GM12892 (cell line): ENCODE measurements around the gene EXOC6B.

Source experiments
- DNase-seq: peaks from one replicate; pipeline ENCODE4 v3.0.0; 2011; ENCODE audit not compliant: insufficient read length
- FAIRE-seq: peaks from 2 replicates; lab custom pipeline; 2011; peaks lifted over from hg19 to GRCh38; lab: Jason Lieb, UNC
- POLR2A ChIP-seq: IDR thresholded peaks from 2 replicates; pipeline ENCODE4 v1.6.1; 2011; ENCODE audit warnings: low read depth, low read length, control low read depth
- POLR2AphosphoS5 ChIP-seq: IDR thresholded peaks from 2 replicates; pipeline ENCODE4 v1.6.1; 2011; ENCODE audit warnings: low read depth, low read length, control low read depth
- TAF1 ChIP-seq: IDR thresholded peaks from 2 replicates; pipeline ENCODE4 v1.6.1; 2011; ENCODE audit warnings: low read depth, mild to moderate bottlenecking, control low read depth, low read length, borderline replicate concordance

The EXOC6B gene

DNA sequence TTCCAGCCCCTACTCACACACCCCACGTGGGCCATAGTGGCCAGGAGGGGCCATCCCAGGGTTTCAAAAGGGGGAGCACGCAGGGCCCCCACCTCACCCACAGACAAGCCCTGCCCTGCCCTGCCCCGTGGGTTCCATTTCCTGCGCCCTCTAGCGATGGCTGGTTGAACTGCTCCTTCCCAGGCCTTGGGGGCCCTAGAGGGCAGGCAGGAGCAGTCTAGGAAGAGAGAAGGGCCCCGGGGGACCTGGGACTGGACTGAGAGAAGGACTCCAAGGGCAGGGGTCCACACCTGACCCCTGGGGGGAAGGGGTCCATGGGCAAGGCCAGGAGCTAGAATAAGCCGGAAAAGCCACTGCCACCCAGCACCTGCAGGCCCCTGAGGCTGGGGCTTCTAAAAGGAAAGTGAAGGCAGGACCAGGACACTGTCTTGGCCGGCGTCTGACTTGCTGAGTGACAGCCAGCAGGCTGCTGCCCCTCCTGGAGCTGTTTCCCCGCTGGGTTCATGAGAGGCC is 688.3 kb downstream of the EXOC6B start:
- TF ChIP-seq POLR2A = no peak
- TF ChIP-seq TAF1 = no peak
- no peak for TF ChIP-seq POLR2AphosphoS5
- no peak for FAIRE-seq

DNA sequence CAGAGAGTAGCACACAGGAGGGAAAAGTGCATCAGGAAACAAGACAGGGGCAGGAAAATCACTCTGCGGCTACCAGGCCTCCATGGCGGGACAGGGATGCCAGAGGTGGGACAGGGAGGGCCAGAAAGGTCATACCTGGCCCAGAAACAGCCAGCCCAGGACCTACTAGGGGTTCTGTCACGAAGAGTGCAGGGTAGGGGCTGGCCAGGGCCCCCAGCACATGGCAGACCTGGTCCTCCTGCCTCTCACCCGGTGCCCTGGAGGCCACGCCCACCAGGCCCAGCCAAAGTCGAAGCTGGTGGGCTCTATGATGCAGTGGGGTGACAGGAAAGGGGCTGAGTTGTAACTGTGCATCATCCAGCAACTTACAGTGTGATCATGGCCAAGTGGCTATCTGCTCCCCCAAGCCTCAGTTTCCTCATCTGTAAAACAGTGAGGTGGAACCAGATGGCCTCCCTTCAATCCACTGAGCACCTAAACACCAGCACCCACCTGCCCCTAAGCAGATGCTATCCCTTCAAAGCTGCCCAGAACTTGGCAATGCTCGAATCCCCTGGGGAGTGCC is 688.8 kb downstream of the EXOC6B start:
- no peak for DNase-seq
- TF ChIP-seq POLR2AphosphoS5 (no peak), TAF1 (no peak), POLR2A (no peak)
- no peak for FAIRE-seq

More for the DNA sequence above, 688.3 kb downstream of the EXOC6B start:
- DNase-seq = peak; percentile 87

DNA sequence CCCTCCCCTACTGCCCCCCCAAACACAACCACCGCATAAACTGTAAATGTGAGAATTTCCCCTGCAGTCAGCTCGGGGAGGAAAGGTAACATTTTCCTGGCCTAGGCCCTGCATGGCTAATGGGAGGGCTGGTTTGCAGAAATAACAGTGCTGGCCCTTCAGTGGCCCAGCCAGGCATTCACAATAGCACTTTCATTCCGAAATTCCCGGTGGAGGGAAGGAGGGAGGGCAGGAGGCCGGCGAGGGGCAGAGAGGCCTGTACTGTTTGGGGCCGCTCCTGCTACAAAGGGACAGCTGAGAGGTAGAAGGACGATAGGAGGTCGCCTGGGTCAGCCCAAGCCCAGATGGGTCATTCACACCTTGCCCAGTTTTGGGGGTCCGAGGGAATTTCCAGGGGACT is 689.5 kb downstream of the EXOC6B start:
- FAIRE-seq (no peak), DNase-seq (no peak)
- no peak for TF ChIP-seq POLR2A
- TF ChIP-seq POLR2AphosphoS5 = no peak
- TF ChIP-seq TAF1 = no peak

- TF ChIP-seq POLR2A (no peak), TAF1 (no peak), POLR2AphosphoS5 (no peak)
- no peak for FAIRE-seq
- DNase-seq = no peak
Measured at GRCh38 chr2:72135921-72136320, 689.9 kb downstream of the EXOC6B start.

DNA sequence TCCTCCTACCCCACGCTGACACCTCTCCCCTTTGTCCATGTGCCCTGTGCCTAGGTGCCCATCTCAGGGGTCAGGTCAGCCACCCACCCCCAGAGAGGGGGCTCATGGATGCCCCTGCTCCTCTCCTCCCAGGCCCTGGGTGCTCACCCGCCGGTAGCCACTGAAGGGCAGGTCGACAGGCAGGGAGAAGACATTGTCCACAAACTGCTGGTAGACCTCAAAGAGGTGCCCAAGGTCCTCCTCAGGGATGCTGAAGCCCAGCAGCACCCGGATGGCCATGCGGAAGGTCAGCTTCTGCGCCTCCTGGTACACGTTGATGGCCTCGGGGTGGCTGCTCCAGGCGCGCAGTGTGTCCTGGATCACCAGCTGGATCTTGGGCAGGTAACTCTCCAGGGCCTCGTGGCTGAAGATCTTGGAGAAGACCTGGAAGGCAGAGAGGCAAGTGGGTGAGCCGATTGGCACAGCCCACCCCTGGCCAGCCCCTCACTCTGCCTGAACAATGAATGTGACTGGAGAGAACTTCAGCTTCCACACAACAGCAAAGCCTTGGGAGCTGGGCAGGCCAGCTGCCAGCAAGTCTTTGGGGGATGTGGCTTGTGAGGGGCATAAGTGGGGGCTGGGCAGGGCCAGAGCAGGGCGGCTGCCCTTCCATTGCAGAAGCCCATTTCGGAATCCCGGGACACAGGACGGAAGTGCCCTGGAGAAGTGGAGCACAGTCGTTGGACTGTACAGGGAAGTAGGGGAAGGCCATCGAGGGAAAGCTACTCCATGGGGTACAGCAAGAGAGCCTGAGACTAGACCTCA is 690.6 kb downstream of the EXOC6B start:
- TF ChIP-seq POLR2AphosphoS5 = no peak
- TF ChIP-seq TAF1 = no peak
- no peak for TF ChIP-seq POLR2A
- no peak for FAIRE-seq
- no peak for DNase-seq

GRCh38 chr2:72134408-72134996 is 691.3 kb downstream of the EXOC6B start:
- TF ChIP-seq POLR2A = no peak
- TF ChIP-seq POLR2AphosphoS5 = no peak
- no peak for TF ChIP-seq TAF1
- FAIRE-seq (no peak), DNase-seq (no peak)

DNA sequence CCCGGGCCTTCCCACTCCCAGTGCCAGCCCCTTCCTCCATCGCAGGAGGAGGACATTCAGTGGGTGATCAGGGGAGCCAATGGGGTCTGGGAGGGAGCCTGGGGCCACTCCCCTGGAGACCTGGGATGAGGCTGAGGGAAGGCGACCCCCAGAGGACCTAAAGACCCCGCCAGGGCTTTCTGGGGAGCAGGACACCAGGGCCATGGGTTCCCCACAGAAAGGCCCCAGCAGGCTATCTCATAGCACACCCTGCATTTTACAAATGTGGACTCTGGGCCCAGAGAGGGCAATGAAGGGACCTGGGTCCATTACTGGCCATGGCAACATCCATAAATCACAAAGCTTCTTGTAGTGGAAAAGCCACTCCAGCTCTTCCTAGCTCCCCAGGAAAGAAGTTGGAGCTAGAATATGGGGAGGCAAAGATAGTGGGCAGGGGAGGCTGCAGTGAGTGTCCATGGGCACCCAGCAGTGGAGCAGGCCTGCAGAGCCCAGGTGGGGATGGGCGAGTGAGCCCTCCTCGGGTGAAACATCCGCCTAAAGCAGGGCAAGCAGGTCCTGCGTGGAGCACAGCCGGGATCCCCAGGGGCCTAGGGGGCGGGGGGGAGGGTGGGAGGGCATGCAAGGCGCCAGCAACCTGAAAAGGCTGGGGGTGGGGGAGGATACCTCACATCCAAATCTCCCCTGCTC is 692.0 kb downstream of the EXOC6B start:
- FAIRE-seq = no peak
- TF ChIP-seq POLR2AphosphoS5 = no peak
- no peak for TF ChIP-seq TAF1
- no peak for TF ChIP-seq POLR2A
- DNase-seq = no peak

DNA sequence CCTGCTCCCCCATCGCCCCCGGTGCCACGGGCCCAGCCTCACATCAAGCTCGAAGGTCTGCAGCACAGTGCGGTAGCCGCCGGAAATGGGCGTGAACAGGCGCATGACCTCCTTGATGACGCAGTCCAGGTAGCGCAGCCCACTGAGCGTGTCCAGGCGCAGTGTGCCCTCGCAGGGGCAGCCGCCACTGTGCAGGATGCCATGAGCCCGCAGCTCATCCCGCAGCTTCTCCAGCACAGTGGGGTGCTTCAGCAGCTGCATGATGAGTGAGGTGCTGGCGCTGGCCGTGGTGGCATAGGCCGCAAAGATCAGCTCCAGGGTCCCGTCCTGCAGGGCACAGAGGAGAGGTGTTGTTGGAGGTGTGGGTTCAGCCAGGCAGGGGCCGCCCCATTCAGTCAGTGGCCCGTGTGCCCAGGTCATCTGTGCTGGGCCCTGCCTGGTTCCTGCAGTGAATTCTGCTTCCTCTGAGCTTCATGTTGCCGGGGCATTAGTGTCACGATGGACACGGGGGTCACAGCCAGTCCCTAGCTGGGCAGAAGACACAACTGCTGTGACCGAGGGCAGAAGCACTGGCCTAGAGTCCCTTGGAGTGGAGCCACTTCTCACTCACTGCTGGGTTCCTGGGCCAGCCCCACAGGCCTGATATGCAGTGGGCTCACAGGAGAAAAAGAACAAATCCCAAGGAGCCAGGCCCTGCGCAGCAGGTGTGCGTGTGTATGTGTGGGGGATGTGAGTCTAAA is 692.7 kb downstream of the EXOC6B start:
- TF ChIP-seq POLR2A = no peak
- TF ChIP-seq TAF1 = no peak
- TF ChIP-seq POLR2AphosphoS5 = no peak
- FAIRE-seq (no peak), DNase-seq (no peak)

- FAIRE-seq (no peak), DNase-seq (no peak)
- no peak for TF ChIP-seq TAF1
- no peak for TF ChIP-seq POLR2AphosphoS5
- TF ChIP-seq POLR2A = no peak
Measured at GRCh38 chr2:72131916-72132841, 693.7 kb downstream of the EXOC6B start.
